CD8-positive, alpha-beta memory T cell (primary cell): ENCODE results near the gene EGFLAM. TPM values are rescaled to one million over a fixed set of nuclear protein-coding genes. Genes with fewer than 3 reads are reported as not detected.
A peak's percentile ranks its signal among the peaks of the same experiment; 100 is the strongest.

Experiments used
- CTCF ChIA-PET: fragments of 350-600 bp; sonication (Branson Sonifier 250); formaldehyde crosslinking; loops from one replicate; lab custom pipeline; 2021; ENCODE audit warnings: antibody characterized with exemption; lab: Charles Lee
- POLR2A ChIA-PET: fragments of 350-600 bp; sonication (Branson Sonifier 250); formaldehyde crosslinking; loops from one replicate; lab custom pipeline; 2021; ENCODE audit warnings: antibody characterized with exemption; lab: Charles Lee
- DNase-seq, 5 donors: peaks; one replicate each; pipeline versions ENCODE4 v3.0.0 to v3.0.0-alpha.2; 2020 to 2022; ENCODE audit warnings: mixed read lengths in 1 of 5
- H3K27ac ChIP-seq: one replicate; pipeline ENCODE4 v1.7.0; 2013; ENCODE audit warnings: low read depth, mild to moderate bottlenecking, low read length, moderate library complexity
- H3K27me3 ChIP-seq: 2 replicates; pipeline ENCODE4 v1.7.0; 2013; ENCODE audit warnings: low read length, mild to moderate bottlenecking; ENCODE audit not compliant: insufficient read depth, poor library complexity, severe bottlenecking
- H3K36me3 ChIP-seq: 2 replicates; pipeline ENCODE4 v1.7.0; 2013; ENCODE audit warnings: mild to moderate bottlenecking, low read length, moderate library complexity; ENCODE audit not compliant: insufficient read depth
- H3K4me1 ChIP-seq: 2 replicates; pipeline ENCODE4 v1.7.0; 2013; ENCODE audit warnings: mild to moderate bottlenecking, low read length, moderate library complexity; ENCODE audit not compliant: insufficient read depth
- H3K4me3 ChIP-seq: 2 replicates; pipeline ENCODE4 v1.7.0; 2013; ENCODE audit warnings: mild to moderate bottlenecking, low read length
- H3K9me3 ChIP-seq: 2 replicates; pipeline ENCODE4 v1.7.0; 2013; ENCODE audit warnings: mild to moderate bottlenecking, low read length
- H3K27ac Mint-ChIP-seq, 8 donors: one replicate each; pipeline ENCODE4 v1.8.0; 2020 to 2021; ENCODE audit warnings: mixed read lengths in 8 of 8, mild to moderate bottlenecking in 6 of 8, inconsistent platforms in 3 of 8, moderate library complexity in 3 of 8
- H3K27me3 Mint-ChIP-seq, 2 donors: one replicate each; pipeline ENCODE4 v1.8.0; 2020 to 2021; ENCODE audit warnings: mixed read lengths in 2 of 2, mild to moderate bottlenecking in 1 of 2, moderate library complexity in 1 of 2
- H3K36me3 Mint-ChIP-seq, 3 donors: one replicate each; pipeline ENCODE4 v1.8.0; 2020 to 2021; ENCODE audit warnings: mixed read lengths in 3 of 3, inconsistent platforms in 1 of 3, mild to moderate bottlenecking in 1 of 3
- H3K4me1 Mint-ChIP-seq, 3 donors: one replicate each; pipeline ENCODE4 v1.8.0; 2020 to 2021; ENCODE audit warnings: mixed read lengths in 3 of 3, inconsistent platforms in 1 of 3, mild to moderate bottlenecking in 1 of 3
- H3K4me3 Mint-ChIP-seq, 7 donors: one replicate each; pipeline ENCODE4 v1.8.0; 2020 to 2021; ENCODE audit warnings: mixed read lengths in 7 of 7, mild to moderate bottlenecking in 6 of 7, moderate library complexity in 4 of 7, inconsistent platforms in 2 of 7
- H3K9me3 Mint-ChIP-seq, 5 donors: one replicate each; pipeline ENCODE4 v1.8.0; 2020 to 2022; ENCODE audit warnings: mixed read lengths in 5 of 5, mild to moderate bottlenecking in 3 of 5, moderate library complexity in 2 of 5, inconsistent platforms in 1 of 5
- polyA plus RNA-seq: library from polyadenylated mRNA; unstranded; fragments of 300-500 nt; fragmentation: Illumina TruSeq; gene quantifications from one replicate; pipeline ENCODE4 v1.2.3, GENCODE V29; 2021
- total RNA-seq, 2 experiments: library from RNA; stranded (reverse); gene quantifications; one replicate each; pipeline ENCODE4 v1.2.3, GENCODE V29; 2021

Gene EGFLAM
- total and polyA plus RNA-seq, 3 experiments from 2014 or later, result not detected

- H3K27me3 Mint-ChIP-seq, result peaks cover 10 to 40% of the 10 kb centered on the region in 2 donors
- no peaks in the 10 kb centered on the region for H3K36me3 Mint-ChIP-seq
- CTCF ChIA-PET, result interaction anchor here (1.2 to 3.4 kb wide), 2 partner anchors 22 to 47 kb away, joined by 3 to 13 read pairs; no protein-coding TSS in a partner anchor
- Histone ChIP-seq H3K4me3 (no peak overlapping the region), H3K9me3 (no peaks in the 10 kb centered on the region), H3K36me3 (no peaks in the 10 kb centered on the region), H3K27me3 (no peaks in the 10 kb centered on the region), H3K27ac (no peak overlapping the region), H3K4me1 (no peaks in the 10 kb centered on the region)
- H3K9me3 Mint-ChIP-seq, result no peaks in the 10 kb centered on the region
- POLR2A ChIA-PET, result no interaction called here
- H3K4me1 Mint-ChIP-seq, result no peaks in the 10 kb centered on the region
- no peak for DNase-seq
- H3K4me3 Mint-ChIP-seq, result no peak overlapping the region
- H3K27ac Mint-ChIP-seq, result no peak overlapping the region
These were observed 161.9 kb downstream of the EGFLAM start for GRCh38 chr5:38420246-38420645.

GRCh38 chr5:38420691-38421390 is 162.5 kb downstream of the EGFLAM start:
- Mint-ChIP-seq H3K27ac (peak overlapping the region in 1 of 8 donors; percentile 0), H3K4me1 (no peaks in the 10 kb centered on the region), H3K27me3 (peaks cover 10 to 36% of the 10 kb centered on the region in 2 donors), H3K4me3 (no peak overlapping the region), H3K9me3 (no peaks in the 10 kb centered on the region), H3K36me3 (no peaks in the 10 kb centered on the region)
- H3K4me3 ChIP-seq, result no peak overlapping the region
- no peaks in the 10 kb centered on the region for H3K9me3 ChIP-seq
- H3K27me3 ChIP-seq, result no peaks in the 10 kb centered on the region
- no peaks in the 10 kb centered on the region for H3K4me1 ChIP-seq
- ChIA-PET CTCF (interaction anchor here (1.2 to 3.4 kb wide), 2 partner anchors 21 to 47 kb away, joined by 3 to 13 read pairs; no protein-coding TSS in a partner anchor), POLR2A (no interaction called here)
- no peaks in the 10 kb centered on the region for H3K36me3 ChIP-seq
- no peak for DNase-seq
- H3K27ac ChIP-seq, result no peak overlapping the region

- Histone ChIP-seq H3K4me3 (no peak overlapping the region), H3K27ac (no peak overlapping the region), H3K4me1 (no peaks in the 10 kb centered on the region), H3K9me3 (no peaks in the 10 kb centered on the region), H3K27me3 (no peaks in the 10 kb centered on the region), H3K36me3 (no peaks in the 10 kb centered on the region)
- Mint-ChIP-seq H3K9me3 (no peaks in the 10 kb centered on the region), H3K4me1 (no peaks in the 10 kb centered on the region), H3K36me3 (no peaks in the 10 kb centered on the region), H3K27ac (no peak overlapping the region), H3K27me3 (peaks cover 10 to 39% of the 10 kb centered on the region in 2 donors), H3K4me3 (no peak overlapping the region)
- no peak for DNase-seq
- POLR2A ChIA-PET, result no interaction called here
- CTCF ChIA-PET, result interaction anchor here (2.1 kb wide), 1 partner anchor 19 kb away, joined by 7 read pairs; no protein-coding TSS in a partner anchor
These were observed 164.3 kb downstream of the EGFLAM start for GRCh38 chr5:38422622-38423021.

- DNase-seq, result no peak
- Mint-ChIP-seq H3K9me3 (no peaks in the 10 kb centered on the region), H3K27me3 (peaks cover 7 to 44% of the 10 kb centered on the region in 2 donors), H3K4me3 (no peak overlapping the region), H3K36me3 (no peaks in the 10 kb centered on the region), H3K27ac (no peak overlapping the region), H3K4me1 (no peaks in the 10 kb centered on the region)
- CTCF ChIA-PET, result interaction anchor here (2.1 kb wide), 1 partner anchor 18 kb away, joined by 7 read pairs; no protein-coding TSS in a partner anchor
- no peaks in the 10 kb centered on the region for H3K36me3 ChIP-seq
- H3K4me1 ChIP-seq, result no peaks in the 10 kb centered on the region
- H3K27me3 ChIP-seq, result no peaks in the 10 kb centered on the region
- POLR2A ChIA-PET, result no interaction called here
- H3K27ac ChIP-seq, result no peak overlapping the region
- H3K9me3 ChIP-seq, result no peaks in the 10 kb centered on the region
- no peak overlapping the region for H3K4me3 ChIP-seq
These were observed 165.2 kb downstream of the EGFLAM start for GRCh38 chr5:38423276-38424147.

- Mint-ChIP-seq H3K27ac (no peak overlapping the region), H3K27me3 (peaks cover 9 to 48% of the 10 kb centered on the region in 2 donors), H3K9me3 (no peaks in the 10 kb centered on the region), H3K4me1 (no peaks in the 10 kb centered on the region), H3K4me3 (no peak overlapping the region), H3K36me3 (no peaks in the 10 kb centered on the region)
- Histone ChIP-seq H3K4me1 (no peaks in the 10 kb centered on the region), H3K9me3 (no peaks in the 10 kb centered on the region), H3K27ac (no peak overlapping the region), H3K27me3 (no peaks in the 10 kb centered on the region), H3K36me3 (no peaks in the 10 kb centered on the region), H3K4me3 (no peak overlapping the region)
- ChIA-PET CTCF (interaction anchor here (2.1 kb wide), 1 partner anchor 17 kb away, joined by 7 read pairs; no protein-coding TSS in a partner anchor), POLR2A (no interaction called here)
- DNase-seq, result no peak
These were observed 166.0 kb downstream of the EGFLAM start for GRCh38 chr5:38424148-38425060.

GRCh38 chr5:38426490-38426889 is 168.1 kb downstream of the EGFLAM start:
- ChIA-PET POLR2A (no interaction called here), CTCF (no interaction called here)
- Histone ChIP-seq H3K9me3 (no peaks in the 10 kb centered on the region), H3K36me3 (no peaks in the 10 kb centered on the region), H3K4me3 (no peak overlapping the region), H3K27me3 (no peaks in the 10 kb centered on the region), H3K4me1 (no peaks in the 10 kb centered on the region), H3K27ac (no peak overlapping the region)
- peak overlapping the region in 1 of 8 donors; percentile 26 for H3K27ac Mint-ChIP-seq
- no peaks in the 10 kb centered on the region for H3K9me3 Mint-ChIP-seq
- no peak for DNase-seq
- no peaks in the 10 kb centered on the region for H3K4me1 Mint-ChIP-seq
- no peaks in the 10 kb centered on the region for H3K36me3 Mint-ChIP-seq
- no peak overlapping the region for H3K4me3 Mint-ChIP-seq
- H3K27me3 Mint-ChIP-seq, result peaks cover 7 to 44% of the 10 kb centered on the region in 2 donors

GRCh38 chr5:38426986-38427950 is 168.9 kb downstream of the EGFLAM start:
- no peaks in the 10 kb centered on the region for H3K4me1 Mint-ChIP-seq
- Histone ChIP-seq H3K4me1 (no peaks in the 10 kb centered on the region), H3K36me3 (no peaks in the 10 kb centered on the region), H3K9me3 (no peaks in the 10 kb centered on the region), H3K27ac (no peak overlapping the region), H3K27me3 (no peaks in the 10 kb centered on the region), H3K4me3 (no peak overlapping the region)
- H3K36me3 Mint-ChIP-seq, result no peaks in the 10 kb centered on the region
- H3K4me3 Mint-ChIP-seq, result no peak overlapping the region
- H3K27ac Mint-ChIP-seq, result no peak overlapping the region
- ChIA-PET CTCF (no interaction called here), POLR2A (no interaction called here)
- peaks cover 7 to 47% of the 10 kb centered on the region in 2 donors for H3K27me3 Mint-ChIP-seq
- no peak for DNase-seq
- no peaks in the 10 kb centered on the region for H3K9me3 Mint-ChIP-seq
